ENCODE results near the gene PSMG3.
A peak's percentile ranks its signal among the peaks of the same experiment; 100 is the strongest.

Gene PSMG3

DNA sequence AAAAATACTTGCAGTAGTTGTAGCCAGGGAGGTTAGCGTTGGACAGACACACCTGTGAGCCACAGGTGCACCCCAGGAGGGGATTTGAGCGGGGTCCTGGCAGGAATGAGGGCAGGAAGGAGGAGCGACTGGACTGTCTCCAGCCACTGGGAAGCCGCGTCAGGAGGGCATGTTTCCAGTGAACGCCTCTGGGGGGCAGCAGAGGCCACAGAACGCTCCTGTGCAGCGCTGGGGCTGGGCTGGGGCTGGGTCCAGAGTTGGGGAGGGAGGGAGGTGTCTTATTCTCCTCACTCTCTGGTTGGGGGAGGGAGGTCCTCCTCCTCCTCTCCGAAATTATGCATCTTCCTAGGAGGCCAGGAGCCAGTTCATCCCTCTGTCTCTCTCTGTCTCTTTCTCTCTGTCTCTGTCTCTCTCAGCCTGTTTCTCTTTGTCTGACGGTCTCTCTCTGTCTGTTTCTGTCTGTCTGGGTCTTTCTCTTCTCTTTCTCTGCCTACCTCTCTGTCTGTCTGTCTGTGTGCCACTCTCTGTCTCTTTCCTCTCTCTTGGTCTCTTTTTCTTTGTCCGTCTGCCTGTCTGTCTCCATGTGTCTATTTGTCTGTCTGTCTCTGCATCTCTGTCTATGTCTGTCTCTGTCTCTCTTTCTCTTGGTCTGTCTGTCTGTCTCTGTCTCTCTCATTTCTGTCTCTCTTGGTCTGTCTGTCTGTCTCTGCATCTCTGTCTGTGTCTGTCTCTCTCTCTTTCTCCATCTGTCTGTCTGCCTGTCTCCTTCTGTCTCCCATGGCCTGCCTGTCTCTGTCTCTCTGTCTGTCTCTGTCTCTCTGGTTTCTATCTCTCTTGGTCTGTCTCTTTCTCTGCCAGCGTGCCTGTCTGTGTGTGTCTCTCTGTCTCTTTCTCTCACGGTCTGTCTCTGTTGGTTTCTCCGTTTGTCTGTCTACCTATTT is 9.9 kb upstream of the PSMG3 start:
- DNase-seq (ENCODE audit: low read depth in 2 of 2), result peak; percentile 22 to 41

DNA sequence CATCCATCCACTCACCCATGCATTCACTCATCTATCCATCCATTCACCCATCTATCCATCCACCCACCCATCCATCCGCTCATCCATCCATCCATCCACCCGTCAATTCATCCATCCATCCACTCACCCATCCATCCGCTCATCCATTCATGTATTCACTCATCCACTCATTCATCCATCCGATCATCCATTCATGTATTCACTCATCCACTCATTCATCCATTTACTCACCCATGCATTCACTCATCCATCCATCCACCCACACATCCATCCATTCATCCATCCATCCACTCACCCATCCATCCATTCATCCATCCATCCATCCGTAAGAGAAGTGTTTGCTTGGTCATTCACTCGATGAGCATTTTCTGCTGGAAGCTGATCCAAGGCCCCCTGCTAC is 8.7 kb upstream of the PSMG3 start:
- no peak for DNase-seq (ENCODE audit: low read depth in 2 of 2)

DNA sequence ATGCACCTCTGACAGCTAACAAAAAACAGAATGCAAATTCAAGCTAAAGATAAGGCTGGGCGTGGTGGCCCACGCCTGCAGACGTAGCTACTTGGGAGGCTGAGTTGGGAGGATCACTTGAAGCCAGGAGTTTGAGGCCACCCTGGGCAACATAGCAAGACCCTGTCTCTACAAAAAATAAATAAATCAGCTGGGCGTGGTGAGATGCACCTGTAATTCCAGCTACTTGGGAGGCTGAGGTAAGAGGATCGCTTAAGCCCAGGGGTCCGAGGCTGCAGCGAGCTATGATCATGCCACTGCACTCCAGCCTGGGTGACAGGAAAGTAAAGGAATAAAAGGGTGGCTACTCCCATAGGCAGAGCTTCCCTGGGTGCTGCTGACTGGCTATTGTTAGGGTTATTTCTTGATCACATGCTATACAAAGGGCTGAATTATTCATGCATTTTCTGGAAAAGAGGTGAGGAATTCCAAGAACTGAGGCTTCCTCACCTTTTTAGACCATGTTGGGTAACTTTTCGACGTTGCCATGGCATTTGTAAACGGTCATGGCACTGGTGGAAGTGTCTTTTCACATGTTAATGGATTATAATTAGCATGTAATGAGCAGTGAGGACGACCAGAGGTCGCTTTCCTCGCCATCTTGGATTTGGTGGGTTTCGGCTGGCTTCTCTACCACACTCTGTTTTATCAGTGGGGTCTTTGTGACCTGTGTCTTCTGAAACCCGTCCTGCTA is 6.9 kb upstream of the PSMG3 start:
- no peak for DNase-seq (ENCODE audit: low read depth in 2 of 2)

GRCh38 chr7:1575809-1576208 is 6.0 kb upstream of the PSMG3 start:
- DNase-seq (ENCODE audit: low read depth in 2 of 2), result no peak

DNA sequence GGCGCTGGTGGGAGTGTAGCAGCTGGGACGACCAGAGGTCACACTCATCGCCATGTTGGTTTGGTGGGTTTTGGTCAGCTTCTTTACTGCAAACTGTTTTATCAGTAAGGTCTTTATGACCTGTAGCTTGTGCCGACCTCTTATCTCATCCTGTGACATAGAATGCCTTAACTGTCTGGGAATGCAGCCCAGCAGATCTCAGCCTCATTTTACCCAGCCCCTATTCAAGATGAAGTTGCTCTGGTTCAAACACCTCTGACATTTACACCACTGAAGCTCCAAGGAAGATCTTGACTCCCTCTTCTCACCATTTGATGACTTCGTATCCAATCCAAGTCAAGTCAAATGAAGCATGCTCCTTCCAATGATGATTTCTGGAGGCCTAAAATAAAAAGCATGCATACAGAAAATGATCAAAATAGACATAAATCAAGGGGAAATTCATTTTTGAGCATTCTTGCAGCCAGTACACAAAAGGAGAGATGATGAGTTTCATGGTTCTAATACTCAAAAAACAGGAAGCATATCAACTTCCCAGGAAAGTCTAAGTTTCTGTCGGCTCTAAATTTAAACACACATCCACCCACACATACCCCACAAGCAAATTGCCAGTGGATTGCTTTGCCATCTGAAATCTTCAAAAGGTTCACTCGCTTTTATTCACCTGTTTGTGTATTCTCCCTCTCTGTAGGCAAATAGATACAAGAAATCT is 2.4 kb upstream of the PSMG3 start:
- DNase-seq (ENCODE audit: low read depth in 2 of 2), result no peak

DNA sequence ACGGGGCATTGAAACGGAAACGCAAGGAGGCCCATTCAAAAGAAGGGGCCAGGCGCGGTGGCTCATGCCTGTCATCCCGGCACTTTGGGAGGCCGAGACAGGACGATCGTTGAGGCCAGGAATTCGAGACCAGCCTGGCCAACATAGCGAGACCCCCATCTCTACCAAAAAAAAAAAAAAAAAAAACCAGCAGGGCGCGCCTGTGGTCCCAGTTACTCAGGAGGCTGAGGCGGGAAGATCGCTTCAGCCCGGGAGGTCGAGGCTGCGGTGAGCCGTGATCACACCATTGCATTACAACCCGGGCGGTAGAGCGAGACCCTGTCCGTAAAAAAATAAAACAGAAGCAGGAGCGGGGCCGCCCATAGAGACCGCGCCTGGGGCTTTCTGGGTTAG is 396 bp downstream of the PSMG3 start:
- DNase-seq (ENCODE audit: low read depth in 2 of 2), result no peak

GRCh38 chr7:1569016-1569415 is 816 bp downstream of the PSMG3 start:
- DNase-seq (ENCODE audit: low read depth in 2 of 2), result peak; percentile 19 to 24

- DNase-seq (ENCODE audit: low read depth in 2 of 2), result no peak
Observed at GRCh38 chr7:1567896-1568510, 1.8 kb downstream of the PSMG3 start.

DNA sequence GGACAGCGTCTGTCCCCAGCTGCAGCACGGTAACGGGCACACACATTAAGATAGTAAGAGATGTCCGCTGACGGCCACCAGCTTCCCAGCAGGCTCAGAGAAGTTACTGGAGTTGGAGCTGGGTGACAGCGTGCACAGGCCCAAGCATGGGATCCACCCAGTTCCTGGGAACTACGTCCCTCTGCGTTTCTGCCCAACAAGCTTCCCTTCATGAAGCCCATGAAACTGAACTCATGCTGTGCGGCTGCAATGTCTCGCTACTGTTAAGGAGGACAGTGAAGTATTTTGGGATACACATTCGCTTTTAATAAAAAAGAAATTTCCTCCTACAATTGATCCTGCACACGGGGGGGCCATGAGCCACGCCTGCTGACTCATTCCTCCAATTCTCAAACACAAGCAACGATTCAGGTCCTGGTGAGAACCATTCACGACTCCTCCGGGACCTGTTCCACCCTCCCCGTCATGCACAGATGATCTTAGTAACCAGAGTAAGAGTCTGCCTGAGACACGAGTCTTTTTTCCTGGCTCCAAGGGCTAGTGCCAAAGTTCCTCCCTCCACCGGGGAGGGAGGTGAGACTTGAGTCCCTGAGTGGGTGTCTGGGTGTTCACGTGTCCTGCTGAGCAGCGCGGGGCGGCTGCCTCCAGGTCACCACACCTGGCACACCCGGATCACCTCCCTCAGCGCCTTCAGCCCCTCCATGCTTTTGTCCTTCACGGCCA is 2.6 kb downstream of the PSMG3 start:
- no peak for DNase-seq (ENCODE audit: low read depth in 2 of 2)

GRCh38 chr7:1566687-1567048 is 3.2 kb downstream of the PSMG3 start:
- no peak for DNase-seq (ENCODE audit: low read depth in 2 of 2)

- no peak for DNase-seq (ENCODE audit: low read depth in 2 of 2)
Observed at GRCh38 chr7:1564603-1565022, 5.2 kb downstream of the PSMG3 start.

DNA sequence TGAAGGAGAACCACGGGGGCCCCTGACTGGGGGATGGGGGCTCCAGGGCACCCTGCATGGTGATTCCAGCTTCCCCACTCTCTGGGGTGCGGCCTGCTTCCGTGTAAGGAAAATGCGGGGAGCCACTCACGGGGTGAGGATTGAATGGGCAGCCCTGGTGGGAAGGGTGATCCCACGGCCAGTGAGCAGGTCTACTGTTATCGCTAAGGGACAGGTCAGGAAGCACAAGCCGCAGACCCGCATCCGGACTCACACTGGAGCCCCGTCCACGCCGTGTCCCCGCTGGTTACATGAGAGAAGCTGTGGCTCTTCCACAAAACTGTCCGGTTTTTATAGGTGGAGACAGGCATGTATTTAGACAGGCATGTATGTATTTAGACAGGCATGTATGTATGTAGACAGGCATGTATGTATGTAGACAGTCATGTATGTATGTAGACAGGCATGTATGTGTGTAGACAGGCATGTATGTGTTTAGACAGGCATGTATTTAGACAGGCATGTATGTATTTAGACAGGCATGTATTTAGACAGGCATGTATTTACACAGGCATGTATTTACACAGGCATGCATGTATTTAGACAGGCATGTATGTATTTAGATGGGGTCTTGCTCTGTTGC is 5.7 kb downstream of the PSMG3 start:
- DNase-seq (ENCODE audit: low read depth in 2 of 2), result no peak

DNA sequence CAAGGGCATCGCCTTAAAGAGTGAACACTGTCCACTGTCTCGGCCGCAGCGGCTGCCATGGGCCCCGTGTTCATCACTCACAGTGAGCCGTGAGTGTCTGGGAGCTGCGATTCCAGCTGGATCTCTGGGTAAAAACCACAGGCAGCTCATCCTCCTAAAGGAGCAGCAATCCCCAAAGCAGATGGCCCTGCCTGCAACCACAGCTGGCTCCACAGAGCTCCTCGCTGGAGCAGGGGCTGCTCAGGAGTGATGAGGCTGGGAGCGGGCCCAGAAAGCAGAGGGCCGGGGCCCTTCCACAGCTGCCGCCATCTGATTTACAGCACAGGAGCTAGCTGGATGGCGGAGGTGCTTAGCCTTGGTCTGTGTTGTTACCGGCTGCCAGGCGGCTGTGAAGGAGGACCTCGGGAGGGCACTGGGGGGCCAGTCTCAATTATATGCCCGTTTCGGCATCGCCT is 7.2 kb downstream of the PSMG3 start:
- DNase-seq (ENCODE audit: low read depth in 2 of 2), result no peak

DNA sequence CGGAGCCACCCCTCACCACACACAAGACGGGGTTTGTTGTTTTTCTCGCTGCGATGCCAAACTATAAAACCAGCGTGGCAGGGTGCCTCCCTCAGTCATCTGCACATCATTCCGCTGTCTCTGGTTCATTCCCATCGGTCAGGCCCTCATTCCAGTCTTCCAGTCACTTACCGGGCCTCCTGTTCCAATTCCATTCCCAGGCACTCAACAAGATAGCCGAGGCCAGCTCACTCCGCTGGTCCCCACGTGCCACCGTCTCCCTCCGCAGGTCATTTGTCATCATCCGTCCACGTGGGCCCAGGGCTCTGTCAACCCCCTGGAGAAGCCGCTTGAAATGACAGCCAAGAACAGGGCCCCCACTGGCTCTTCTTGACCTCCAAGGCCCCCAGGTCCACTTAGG is 7.7 kb downstream of the PSMG3 start:
- DNase-seq (ENCODE audit: low read depth in 2 of 2), result no peak

DNA sequence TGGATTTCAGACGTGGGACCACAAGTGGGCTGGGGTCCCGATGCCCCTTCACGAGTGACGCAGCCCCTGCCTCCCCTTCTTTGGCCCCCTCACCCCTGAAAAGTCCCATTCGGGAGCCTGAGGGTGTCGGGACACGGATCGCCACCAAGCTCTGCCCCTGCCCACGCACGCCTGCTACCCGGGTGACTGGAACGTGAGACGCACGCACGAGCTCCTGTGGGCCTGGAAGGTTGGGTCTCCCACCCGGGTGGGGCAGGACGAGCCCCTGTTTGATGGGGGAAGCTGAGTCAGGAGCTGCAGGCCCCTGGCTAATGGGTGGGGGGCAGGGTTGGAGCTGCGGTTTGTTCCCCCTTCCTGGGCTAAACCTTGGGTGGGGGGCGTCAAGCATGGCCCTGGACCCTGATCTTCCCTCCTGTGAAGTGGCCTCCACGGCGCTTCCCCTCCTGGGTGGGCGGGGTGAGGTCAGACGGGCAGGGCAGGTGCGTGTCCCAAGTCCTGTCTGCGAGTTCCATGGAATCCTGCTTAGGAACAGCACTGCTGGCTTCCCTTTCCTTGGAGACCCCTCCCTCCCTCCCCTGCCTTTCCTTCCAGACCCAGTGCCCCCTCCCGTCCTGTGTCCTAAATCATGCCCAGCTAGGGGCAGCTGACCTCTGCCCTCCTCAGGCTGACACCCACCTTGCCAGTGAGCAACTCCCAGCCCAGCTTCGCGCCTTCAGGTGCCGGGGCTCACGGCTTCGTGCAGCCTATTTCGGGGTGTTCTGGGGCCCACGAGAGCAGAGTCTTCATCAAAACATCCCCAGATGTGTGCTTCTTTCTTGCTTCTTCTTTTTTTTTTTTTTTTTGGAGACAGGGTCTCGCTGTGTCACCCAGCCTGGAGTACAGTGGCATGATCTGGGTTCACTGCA is 8.5 kb downstream of the PSMG3 start:
- DNase-seq (ENCODE audit: low read depth in 2 of 2), result no peak

GRCh38 chr7:1560620-1561031 is 9.2 kb downstream of the PSMG3 start:
- no peak for DNase-seq (ENCODE audit: low read depth in 2 of 2)

DNA sequence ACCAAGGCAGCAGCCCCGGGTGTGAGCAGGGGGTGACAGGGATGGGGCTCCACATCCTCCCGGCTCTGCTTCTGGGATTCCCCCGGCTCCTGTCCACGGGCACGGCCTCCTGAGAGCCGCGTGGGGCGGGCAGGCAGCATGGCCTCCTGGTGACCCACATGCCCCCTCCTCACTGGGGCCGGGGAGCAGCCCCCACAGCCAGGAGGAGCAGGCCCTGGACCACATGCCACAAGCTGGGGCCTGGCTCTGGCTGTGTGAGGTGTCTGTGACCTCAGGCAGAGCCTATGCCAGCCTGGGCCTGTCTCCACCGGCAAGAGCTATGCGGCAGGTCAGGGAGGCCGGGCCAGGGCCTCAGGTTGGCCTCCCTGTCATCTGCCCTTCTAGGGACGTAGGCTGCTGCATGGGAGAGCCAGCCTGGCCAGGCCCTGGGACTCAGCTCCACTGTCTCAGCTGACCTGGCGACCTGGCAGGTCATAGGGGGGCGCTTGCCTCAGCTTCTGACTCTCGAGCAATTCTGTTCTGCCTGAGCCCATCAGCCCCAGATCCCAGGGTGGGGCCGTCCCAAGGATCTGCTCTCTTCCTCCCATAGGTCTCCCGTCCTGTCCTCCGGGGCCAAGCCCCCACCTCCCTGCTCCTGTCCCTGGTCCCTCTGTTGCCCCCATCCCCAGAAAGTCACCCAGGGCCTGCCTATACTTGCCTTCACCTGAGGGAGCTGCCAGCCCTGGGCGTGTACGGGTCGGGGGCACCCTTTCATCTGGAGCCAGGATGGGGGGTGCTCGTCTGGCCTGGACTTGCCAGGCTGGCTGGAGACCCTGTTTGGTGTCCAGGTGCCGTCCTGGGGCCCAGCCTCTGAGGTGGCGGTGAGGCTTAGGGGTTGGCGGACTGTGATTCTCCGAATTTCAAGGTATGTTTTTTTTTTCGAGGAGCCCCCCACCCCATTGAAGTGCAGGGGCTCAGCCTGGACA is 9.9 kb downstream of the PSMG3 start:
- no peak for DNase-seq (ENCODE audit: low read depth in 2 of 2)

GRCh38 chr7:1558841-1559625 is 10.8 kb downstream of the PSMG3 start:
- no peak for DNase-seq (ENCODE audit: low read depth in 2 of 2)
